Measurements from ENCODE around the gene KYAT1. TPM values are rescaled to one million over a fixed set of nuclear protein-coding genes. Genes with fewer than 3 reads are reported as not detected.

KYAT1 gene
- total RNA-seq, 1 experiment from 2014 or later = 9.6 TPM

Other genes starting within 250 kb of the KYAT1 start
- gene DYNC2I2, start 225.1 kb downstream of the KYAT1 start, total RNA-seq (2014; rRNA removed; shearing (Covaris generic)) = 81.0 and 116 TPM in 2 replicates
- 266 and 329 TPM in 2 replicates for gene SET, start 192.7 kb downstream of the KYAT1 start, total RNA-seq (2014; rRNA removed; shearing (Covaris generic))
- 6.1 and 6.6 TPM in 2 replicates for gene PKN3, start 179.4 kb downstream of the KYAT1 start, total RNA-seq (2014; rRNA removed; shearing (Covaris generic))
- 68.1 and 69.2 TPM in 2 replicates for gene ZDHHC12, start 157.8 kb downstream of the KYAT1 start, total RNA-seq (2014; rRNA removed; shearing (Covaris generic))
- 13.7 and 15.4 TPM in 2 replicates for gene ZER1, start 110.0 kb downstream of the KYAT1 start, total RNA-seq (2014; rRNA removed; shearing (Covaris generic))
- 6.4 and 8.7 TPM in 2 replicates for gene TBC1D13, start 94.7 kb downstream of the KYAT1 start, total RNA-seq (2014; rRNA removed; shearing (Covaris generic))
- gene ENDOG, start 63.5 kb downstream of the KYAT1 start, total RNA-seq (2014; rRNA removed; shearing (Covaris generic)) = 21.8 and 22.9 TPM in 2 replicates
- gene SPOUT1, start 52.2 kb downstream of the KYAT1 start, total RNA-seq (2014; rRNA removed; shearing (Covaris generic)) = 17.1 and 20.4 TPM in 2 replicates
- 13.9 and 14.1 TPM in 2 replicates for gene LRRC8A, start 183 bp upstream of the KYAT1 start, total RNA-seq (2014; rRNA removed; shearing (Covaris generic))
- 1.7 and 1.8 TPM in 2 replicates for gene PHYHD1, start 39.0 kb upstream of the KYAT1 start, total RNA-seq (2014; rRNA removed; shearing (Covaris generic))
- 16.1 and 16.2 TPM in 2 replicates for gene DOLK, start 65.7 kb upstream of the KYAT1 start, total RNA-seq (2014; rRNA removed; shearing (Covaris generic))
- gene NUP188, start 65.7 kb upstream of the KYAT1 start, total RNA-seq (2014; rRNA removed; shearing (Covaris generic)) = 28.9 and 33.4 TPM in 2 replicates
- 25.2 and 28.2 TPM in 2 replicates for gene SH3GLB2, start 146.4 kb upstream of the KYAT1 start, total RNA-seq (2014; rRNA removed; shearing (Covaris generic))
- 13.7 and 15.6 TPM in 2 replicates for gene MIGA2, start 154.7 kb upstream of the KYAT1 start, total RNA-seq (2014; rRNA removed; shearing (Covaris generic))
- gene DOLPP1, start 199.2 kb upstream of the KYAT1 start, total RNA-seq (2014; rRNA removed; shearing (Covaris generic)) = 11.6 and 12.4 TPM in 2 replicates
- 28.7 and 29.9 TPM in 2 replicates for gene CRAT, start 228.8 kb upstream of the KYAT1 start, total RNA-seq (2014; rRNA removed; shearing (Covaris generic))
- gene PTPA, start 229.5 kb upstream of the KYAT1 start, total RNA-seq (2014; rRNA removed; shearing (Covaris generic)) = 75.8 and 86.1 TPM in 2 replicates

All from RPMI7951 (cell line).